ENCODE data around the gene ZFP57. TPM values are rescaled to one million over a fixed set of nuclear protein-coding genes. Genes with fewer than 3 reads are reported as not detected.
A peak's percentile ranks its signal among the peaks of the same experiment; 100 is the strongest.

The ZFP57 gene
- total RNA-seq, 1 experiment from 2014 or later = not detected

DNA sequence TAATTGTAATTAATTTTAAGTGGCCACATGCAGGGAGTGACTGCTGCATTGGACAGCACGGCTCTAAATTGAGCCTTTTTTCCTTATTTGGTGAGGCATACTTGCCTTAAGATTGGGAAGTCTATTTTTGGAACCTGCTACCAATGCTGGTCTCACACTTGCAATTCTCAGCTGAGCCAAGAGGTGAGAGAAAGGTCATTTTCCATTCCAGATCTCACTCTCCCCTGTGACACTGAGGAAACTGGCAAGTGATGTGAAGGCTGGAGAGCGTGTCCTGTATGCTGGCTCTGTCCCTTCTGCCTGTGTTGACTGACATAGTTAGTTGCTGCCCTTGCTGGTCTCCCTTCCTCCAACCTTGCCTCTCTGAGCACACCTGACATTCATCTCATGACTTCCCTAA lies 24.8 kb downstream of the ZFP57 start:
- no peak for DNase-seq (ENCODE audit: low spot score)

DNA sequence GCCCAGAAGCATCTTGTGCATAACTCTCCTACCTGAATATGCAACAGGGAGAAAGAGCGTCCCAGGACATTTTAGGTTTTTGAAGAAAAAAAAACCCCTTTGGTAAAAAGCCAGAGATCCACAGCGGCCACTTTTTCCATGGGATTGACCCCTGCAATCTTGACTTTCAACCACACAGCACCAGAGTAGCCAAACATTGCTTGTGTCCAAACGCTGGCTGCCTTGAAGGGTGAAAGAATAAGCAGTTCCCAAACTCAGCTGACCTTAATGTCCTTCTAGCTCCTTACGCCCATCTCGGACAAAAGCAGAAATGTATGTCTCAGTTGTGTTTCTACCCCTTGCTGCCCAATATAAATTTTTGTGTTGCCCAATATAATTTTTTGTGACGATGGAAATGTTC lies 25.3 kb downstream of the ZFP57 start:
- no peak for DNase-seq (ENCODE audit: low spot score)

DNA sequence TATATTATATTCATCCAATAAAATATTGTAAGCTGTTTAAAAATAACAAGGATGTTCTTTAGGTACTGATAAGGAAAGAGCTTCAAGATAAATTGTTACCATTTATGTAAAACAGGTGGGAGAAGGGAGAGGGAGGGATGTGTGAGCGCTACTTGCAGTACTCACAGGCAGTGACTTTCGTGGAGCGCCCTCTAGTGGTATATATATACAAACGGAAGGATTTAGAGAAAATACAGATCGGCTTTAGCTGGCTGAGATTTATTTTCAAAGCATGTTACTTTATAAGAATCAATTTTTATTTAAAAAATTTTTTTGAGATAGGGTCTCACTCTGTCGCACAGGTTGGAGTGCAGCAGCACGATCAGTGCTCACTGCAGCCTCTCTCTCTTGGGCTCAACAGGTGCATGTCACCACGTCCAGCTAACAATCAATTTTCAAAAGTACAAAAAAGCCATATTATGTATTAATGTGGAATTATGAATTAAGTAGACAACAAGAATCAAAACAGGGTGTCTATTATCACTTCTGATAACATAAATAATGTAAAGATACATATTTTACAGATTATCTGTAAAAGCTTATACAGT lies 27.4 kb downstream of the ZFP57 start:
- peak; percentile 65 for DNase-seq (ENCODE audit: low spot score)

DNA sequence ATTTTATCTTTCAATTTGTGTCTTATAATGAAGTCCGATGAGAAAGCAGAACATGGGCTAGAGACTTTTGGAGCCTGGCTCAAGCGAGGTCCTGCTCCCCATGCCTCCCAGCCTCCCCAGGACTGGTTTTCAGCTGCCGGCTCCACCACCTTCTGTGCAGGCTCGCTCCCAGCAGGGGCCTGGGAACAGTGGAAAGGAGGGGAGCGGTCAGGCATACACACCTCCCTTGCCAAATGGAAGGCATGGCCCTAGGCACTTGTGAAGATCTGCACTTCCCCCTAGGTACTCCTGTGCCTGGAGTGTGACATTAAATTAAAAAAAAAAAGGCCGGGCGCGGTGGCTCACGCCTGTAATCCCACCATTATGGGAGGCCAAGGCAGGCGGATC lies 28.8 kb downstream of the ZFP57 start:
- DNase-seq (ENCODE audit: low spot score) = no peak

DNA sequence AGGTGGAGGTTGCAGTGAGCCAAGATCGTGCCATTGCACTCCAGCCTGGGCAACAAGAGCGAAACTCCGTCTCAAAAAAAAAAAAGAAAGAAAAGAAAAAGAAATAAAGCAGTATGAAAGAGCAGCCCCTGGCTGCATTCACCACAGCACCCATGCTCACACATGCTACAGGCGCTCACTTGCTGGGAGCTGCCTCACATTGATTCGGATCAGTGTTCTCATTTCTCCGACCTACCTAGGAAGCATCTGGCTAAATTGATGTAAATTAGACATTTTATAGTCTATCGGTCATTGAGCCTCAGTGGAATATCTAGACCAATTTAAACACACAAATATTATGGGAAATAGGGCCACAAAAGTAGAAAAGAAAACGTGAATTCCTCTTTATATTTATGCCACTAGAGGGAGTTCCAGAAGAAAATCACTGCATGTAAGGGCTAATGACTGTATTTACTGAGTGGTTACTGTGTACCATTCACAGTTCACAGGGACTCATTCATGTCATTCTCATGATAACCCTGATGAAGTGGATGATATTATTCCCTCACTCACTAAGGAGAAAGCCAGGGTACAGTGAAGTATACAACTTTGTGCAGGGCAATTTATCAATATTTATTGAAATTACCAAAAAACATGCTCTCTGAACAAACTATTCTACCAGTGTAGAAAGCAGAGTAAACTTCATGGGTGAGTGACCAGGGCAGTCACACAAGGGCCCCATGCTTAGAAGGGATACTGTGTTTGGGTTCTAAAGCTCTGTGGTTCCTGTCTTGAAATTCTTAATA lies 29.3 kb downstream of the ZFP57 start:
- peak; percentile 34 for DNase-seq (ENCODE audit: low spot score)

DNA sequence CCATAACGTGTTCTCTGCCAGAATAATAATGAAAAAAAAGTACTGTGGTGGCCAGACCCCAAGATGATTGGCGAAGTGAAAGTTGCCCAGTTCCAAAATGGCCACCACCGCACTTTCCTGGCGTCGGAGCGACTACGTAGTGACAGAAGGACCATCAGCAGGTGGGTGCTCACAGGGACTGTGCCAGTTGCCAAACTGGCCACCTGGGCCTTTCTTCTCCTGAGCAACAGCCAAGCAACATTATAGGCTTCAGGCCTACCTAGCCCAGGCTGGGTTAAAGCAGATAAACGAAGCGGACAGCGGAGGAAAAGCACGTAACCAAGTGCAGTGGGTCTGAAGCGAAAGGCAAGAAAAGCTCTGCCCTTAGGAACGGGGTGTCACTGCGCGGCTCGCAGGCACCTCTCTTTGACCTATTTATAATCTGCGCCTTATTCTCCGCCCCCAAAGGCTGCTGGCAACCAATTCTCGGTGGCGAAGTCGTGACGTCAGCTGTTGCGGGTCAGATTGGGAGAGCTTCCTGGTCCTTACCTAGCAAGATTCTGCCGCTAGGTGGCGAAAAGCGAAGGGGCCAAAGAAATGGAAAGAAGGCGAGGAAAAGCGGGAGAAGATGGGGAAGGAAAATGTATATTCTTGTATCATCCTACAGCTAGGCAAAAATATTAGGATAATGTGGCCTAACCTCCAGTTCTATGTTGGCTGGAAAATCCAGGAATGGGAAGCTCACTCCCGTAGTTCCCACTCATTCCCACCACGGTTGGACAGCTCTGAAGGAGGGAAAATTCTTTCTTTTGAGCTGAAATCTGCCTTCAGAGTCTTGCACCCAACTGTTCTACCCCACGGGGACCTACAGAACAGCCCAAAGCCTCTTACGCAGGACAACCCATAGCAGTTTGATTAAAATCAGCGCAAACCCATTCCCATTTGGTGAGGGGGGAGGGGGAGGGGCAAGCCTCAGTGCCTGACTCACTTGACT lies 31.0 kb downstream of the ZFP57 start:
- DNase-seq (ENCODE audit: low spot score) = peak; percentile 96

DNA sequence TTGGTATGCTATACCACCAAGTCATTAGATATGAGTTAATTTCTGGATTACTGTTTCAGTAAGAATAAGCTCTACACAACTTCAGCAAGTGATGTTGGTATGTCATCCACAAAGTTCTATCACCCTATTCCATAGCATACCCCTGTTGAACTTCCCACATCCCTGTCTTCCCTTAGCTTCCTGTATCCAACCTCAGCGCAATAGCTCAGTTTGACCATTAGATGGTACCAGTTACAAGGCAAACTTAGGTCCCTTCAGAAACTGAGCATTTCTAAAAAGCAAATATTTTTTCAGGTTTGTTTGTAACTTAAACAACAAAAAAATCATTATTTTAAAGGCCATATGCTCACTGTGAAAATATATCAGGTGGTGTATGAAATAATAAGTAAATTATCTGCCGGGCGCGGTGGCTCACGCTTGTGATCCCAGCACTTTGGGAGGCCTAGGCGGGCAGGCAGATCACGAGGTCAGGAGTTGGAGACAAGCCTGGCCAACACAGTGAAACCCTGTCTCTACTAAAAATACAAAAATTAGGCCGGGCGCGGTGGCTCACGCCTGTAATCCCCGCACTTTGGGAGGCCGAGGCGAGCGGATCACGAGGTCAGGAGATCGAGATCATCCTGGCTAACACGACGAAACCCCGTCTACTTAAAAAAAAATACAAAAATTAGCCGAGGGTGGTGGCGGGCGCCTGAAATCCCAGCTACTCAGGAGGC lies 32.9 kb downstream of the ZFP57 start:
- DNase-seq (ENCODE audit: low spot score) = peak; percentile 56

DNA sequence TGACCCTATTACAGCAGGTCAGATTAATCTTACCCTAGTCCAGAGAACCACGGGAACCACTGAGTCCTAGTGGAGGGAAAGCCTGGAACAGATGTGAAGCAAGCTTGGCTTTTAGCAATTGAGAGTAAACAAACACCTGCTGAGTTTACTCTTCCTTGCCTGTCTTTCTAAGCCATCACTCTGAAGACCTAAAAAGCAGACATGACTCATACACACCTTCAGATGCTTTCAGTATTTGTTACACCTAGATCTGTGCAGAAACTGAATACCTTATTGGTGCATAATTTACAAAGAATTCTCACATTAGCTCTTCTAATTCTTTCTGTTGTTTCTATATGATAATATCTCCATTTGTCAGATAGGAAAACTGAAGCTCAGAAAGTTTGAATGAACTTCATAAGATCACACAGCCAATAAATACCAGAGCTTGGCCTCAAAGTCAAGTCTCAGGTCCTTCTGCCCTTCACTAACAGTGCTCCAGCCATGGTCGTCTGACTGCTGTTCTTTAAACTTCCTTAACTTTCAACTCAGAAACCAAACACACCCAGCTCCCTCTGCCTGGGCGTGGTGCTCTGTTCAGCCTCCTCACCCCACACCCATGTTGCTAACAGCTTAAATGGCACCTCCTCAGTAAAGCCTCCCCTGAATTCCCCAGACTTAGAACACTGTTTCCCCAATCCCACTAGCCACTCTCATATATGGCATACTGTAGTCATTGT lies 39.4 kb downstream of the ZFP57 start:
- DNase-seq (ENCODE audit: low spot score) = no peak

DNA sequence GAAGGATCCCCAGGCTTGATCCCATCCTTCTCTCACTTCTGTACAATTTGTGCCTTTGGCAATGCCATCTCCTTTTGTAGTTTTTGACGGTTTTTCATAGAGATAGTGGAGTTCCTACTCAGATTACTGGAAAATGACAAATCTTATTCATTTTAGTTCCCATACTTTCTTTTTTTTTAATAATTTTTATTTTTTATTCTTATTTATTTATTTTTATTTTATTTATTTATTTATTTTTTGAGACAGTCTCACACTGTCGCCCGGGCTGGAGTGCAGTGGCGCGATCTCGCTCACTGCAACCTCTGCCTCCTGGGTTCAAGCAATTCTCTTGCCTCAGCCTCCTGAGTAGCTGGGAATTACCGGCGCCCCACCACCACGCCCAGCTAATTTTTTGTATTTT lies 43.7 kb downstream of the ZFP57 start:
- no peak for DNase-seq (ENCODE audit: low spot score)

DNA sequence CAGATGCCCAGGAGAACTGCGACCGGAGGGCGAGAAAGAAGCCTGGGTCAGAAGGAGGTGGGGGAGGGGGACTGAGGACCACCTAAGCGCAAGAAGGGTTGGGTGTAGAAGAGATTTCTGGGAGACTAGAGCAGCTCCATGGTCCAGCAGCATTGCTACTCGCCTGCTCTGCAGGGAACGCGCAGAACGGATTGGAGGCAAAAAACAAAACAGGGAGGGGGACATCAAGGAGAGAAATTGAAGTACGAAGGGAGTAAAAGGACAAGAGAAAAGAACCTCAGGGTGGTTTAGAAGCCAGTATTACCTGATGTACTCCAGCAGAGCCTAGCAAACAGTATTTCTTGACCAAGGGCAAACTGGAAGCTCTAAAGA lies 47.4 kb downstream of the ZFP57 start:
- no peak for DNase-seq (ENCODE audit: low spot score)

DNA sequence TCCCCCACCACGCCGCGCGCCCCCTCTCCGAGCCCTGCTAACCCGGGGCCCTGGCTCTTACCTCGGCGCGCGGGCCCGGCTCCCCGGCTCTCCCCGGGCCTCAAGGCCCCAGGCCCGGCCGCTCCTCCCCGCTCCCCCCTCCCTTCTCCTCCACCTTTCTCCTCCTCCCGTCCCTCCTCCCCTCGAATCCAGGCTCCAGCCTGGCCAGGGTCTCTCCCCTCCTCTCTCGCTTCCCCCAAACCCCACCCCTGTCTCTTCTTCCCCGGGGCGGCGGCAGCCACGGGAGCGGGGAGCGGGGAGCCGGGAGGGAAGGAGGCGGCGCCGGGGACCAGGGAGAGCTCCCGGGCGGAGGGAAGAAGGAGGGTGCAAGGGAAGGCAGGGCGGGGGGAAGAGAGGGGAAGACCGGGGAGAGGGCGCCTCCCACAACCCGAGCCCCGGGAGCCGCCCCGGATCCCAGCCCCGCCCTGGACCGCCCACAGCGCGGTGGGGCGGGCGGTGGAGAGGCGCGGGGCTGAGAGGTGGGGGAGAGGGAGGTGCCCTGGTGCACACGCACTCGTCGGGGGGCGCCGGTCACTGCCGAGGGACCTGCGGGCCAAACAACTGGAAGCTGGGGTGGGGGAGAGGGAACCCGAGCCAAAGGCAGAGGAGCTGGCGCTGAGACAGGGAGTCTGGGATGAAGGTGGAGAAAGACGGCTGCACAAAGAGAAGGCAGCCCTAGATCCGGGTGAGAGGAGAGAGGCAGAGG lies 48.0 kb downstream of the ZFP57 start, which contains the start of gene GABBR1:
TSS of gene GABBR1 (minus strand) at position 395 of the 745 bp plus-strand sequence. CDS start 798 bp downstream, outside the sequence.
- peak; percentile 89 for DNase-seq (ENCODE audit: low spot score)

DNA sequence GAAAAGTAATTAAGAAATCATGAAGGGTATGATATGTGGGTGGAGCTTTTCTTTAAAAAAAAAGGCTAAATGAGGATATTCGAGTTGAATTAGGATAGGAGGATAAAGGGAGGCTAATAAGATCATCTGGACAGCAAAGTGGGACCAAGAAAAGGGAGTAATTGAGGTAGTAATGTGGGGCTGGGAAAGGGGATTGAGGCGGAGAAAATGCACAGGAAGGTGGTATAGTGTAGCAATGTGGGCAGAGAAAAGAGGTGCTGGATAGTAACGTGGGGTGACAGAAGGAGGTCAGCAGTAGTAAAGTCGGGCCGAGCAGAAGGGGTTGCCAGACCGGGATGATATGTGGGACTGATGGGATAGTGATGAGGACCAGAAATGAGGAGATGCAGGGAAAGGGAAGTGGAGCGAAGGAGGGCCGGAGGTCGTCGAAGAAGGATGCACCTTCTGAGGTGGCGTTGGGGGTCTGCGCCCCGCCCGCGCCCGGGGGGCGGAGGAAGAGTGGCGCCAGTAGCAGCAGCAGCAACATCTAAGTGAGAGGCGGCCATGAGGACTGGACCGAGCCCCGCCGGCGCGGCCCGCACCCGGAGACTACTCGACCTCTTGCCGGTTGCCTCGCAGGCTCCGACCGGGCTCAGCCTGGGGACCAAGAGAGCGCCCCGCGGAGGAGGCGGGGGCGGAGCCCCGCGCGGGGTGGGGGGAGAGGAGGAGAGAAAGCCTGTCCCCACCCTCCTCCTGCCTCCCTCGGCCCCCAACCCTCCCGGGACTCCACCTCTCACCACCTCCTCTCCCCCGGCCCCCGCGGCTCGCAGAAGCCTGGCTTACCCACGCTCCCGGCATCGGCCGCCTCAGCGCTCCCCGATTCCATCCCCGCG lies 48.9 kb downstream of the ZFP57 start:
- peak; percentile 55 for DNase-seq (ENCODE audit: low spot score)

DNA sequence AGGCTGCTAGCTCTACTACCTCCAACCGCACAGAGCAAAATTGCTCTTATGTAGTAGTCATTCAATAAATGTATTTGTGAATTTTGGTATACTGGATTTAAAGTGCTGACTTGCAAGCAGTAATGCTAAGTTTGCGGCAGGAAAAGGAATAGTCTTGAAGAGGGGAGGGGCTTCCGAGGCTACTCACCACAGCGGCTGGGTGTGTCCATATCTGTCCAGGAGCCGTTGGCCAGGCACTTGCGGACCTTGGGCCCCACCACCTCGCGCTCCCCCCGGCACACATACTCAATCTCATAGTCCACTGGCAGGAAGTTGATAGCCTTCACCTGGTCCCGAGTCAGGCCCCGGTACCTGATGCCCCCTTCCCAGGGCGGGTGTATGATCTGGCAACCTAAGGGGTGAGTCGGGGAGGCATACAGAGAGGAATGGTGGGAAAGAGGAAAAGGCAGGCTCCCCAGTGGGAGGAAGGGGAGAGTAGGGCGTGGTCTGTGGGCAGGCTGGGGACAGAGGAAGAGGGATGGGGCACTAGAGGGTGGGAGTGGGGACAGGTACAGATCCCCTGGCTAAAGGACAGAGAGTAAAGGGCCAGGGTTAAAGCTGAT lies 49.6 kb downstream of the ZFP57 start:
- no peak for DNase-seq (ENCODE audit: low spot score)

DNA sequence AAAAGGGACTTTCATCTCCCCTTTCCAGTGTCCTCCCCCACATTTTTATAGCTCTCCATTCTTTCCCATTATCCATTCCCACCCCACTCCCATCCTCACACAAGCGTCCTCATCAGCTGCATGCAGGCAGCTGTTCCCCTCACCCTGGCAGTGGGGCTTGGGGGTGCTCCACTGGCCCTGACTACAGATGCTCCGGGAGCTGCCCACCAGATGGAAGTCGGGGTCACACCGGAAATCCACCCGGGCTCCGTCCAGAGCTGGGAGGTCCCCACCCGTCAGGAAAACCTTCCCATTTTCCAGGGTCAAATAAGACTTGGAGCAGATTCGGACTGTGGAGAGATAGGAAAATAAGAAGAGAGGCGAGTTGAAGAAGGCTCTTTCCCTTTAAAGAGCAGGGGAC lies 50.6 kb downstream of the ZFP57 start:
- no peak for DNase-seq (ENCODE audit: low spot score)

DNA sequence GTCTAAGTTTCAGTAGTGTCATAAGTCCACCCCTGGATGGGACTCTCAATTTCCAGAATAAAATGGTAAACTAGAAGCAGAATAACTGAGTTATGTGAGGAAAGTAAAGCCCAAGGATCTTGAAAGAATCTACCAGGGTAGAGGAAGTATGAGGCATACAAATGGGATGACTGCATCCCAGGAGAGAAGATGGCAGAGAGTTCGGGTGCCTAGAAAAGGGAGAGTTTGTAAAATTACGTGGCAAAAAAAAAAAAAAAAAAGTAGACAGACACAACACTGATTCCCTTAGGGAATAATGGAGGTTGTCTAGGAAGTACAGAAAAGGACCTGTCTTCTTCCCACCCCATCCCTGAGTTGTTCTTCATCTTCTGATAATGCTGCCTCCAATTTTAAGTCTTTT lies 51.4 kb downstream of the ZFP57 start:
- DNase-seq (ENCODE audit: low spot score) = no peak

DNA sequence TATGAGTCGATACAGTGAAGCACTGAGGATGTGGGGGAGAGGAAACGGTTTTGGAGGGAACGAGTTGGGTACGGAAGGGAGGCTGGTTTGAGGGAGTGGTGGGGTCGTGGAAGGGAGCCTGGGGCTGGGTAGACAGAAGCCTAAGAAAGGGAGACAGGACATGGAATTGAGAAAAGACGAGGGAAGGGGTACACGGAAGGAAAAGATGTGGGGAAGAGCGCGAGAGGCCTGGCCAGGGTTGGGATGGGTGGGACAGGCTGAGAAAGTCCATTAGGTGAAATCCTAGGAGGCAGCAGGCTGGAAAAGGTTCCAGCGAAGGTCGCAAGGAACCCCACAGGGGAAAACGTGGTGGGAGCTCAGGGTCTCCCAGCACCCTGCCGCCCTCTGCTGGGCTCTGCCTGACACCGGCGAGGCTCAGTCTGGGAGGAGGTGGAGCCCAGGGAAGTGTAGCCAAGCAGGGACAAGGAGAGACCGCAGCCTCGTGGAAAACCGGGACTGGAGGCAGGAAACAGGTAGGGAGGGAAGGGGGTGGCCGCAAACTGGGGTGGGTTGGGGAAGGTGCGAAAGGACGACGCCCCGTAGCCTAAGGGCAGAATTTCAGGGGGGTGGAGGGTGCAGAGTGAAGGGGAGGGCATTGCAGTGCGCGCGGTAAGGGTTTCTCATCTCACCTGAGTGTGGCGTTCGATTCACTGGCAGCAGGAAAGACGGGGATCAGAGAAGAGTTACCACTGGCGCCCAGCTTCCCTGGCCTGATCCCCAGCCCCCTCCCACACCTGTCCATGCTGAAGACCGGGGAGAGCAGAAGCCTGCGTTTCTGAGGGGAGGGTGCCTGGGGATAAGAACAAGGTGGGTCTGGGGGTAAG lies 52.3 kb downstream of the ZFP57 start:
- peak; percentile 87 for DNase-seq (ENCODE audit: low spot score)

DNA sequence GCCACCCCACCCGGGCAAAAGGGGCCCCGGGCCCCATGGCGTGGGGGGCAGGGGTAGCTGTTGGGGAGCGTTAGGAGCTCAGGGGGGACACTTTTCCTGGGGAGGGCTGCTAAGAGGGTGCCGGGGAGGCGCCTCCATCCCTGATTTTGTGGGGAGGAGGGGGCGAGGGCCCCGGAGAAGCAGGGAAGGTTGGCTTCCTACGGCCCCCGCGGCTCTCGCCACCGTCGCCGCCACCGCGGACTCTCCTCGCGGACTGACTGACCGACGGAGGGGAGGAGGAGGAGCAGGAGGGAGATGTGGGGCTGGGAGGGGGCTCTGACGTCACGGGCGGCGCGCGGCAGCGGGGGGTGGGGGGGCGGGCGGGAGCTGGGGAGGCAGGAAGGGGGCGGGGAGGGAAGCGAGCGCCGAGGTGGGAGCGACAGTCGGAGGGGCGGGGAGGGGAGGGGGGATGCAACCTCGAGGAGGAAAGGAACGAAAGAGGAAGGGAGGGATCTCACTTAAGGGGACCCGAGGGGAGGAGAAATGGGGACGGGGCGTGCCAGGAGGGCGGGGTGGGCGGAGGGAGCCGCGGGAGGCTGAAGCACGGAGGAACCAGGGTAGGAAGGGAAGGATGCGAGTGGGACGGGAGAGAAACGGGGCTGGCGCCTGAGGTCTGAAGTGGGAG lies 53.1 kb downstream of the ZFP57 start:
- DNase-seq (ENCODE audit: low spot score) = peak; percentile 85
